ENCODE measurements around the gene PEMT.

DNA sequence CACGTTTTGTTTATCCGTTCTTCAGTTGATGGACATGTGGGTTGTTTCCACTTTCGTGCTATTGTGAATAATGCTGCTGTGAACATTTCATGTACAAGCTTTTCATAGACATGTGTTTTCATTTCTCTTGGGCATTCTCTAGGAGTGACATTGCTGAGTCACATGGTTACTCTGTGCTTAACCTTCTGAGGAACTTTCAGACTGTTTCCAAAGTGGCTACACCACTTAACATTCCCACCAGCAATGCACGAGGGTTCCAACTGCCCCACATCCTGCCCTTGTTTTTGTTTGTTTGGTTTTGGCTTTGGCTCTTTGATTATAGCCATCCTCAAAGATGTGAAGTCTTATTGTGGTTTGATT is 14.2 kb upstream of the PEMT start:
- TF ChIP-seq POLR2A (IDR thresholded peaks at IDR 0.05), result no peak
- TF ChIP-seq, protein P1, sequence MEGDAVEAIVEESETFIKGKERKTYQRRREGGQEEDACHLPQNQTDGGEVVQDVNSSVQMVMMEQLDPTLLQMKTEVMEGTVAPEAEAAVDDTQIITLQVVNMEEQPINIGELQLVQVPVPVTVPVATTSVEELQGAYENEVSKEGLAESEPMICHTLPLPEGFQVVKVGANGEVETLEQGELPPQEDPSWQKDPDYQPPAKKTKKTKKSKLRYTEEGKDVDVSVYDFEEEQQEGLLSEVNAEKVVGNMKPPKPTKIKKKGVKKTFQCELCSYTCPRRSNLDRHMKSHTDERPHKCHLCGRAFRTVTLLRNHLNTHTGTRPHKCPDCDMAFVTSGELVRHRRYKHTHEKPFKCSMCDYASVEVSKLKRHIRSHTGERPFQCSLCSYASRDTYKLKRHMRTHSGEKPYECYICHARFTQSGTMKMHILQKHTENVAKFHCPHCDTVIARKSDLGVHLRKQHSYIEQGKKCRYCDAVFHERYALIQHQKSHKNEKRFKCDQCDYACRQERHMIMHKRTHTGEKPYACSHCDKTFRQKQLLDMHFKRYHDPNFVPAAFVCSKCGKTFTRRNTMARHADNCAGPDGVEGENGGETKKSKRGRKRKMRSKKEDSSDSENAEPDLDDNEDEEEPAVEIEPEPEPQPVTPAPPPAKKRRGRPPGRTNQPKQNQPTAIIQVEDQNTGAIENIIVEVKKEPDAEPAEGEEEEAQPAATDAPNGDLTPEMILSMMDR (IDR thresholded peaks at IDR 0.05), result no peak
